GDM1 (cell line): ENCODE data around the gene PKHD1.

Experiments
- DNase-seq: peaks from one replicate; lab custom pipeline; 2025; lab: John Stamatoyannopoulos, UW

The PKHD1 gene

GRCh38 chr6:51793393-51793792 is 294.0 kb downstream of the PKHD1 start:
- no peak for DNase-seq

- DNase-seq: no peak
Measured at GRCh38 chr6:51792273-51793030, 295.0 kb downstream of the PKHD1 start.

- no peak for DNase-seq
Measured at GRCh38 chr6:51790946-51791345, 296.5 kb downstream of the PKHD1 start.

- DNase-seq: no peak
Measured at GRCh38 chr6:51788121-51788520, 299.3 kb downstream of the PKHD1 start.

- DNase-seq: no peak
Measured at GRCh38 chr6:51778666-51779065, 308.7 kb downstream of the PKHD1 start.

GRCh38 chr6:51777618-51778017 is 309.8 kb downstream of the PKHD1 start:
- DNase-seq: no peak

GRCh38 chr6:51775942-51776860 is 311.2 kb downstream of the PKHD1 start:
- DNase-seq: no peak

GRCh38 chr6:51768087-51768486 is 319.3 kb downstream of the PKHD1 start:
- no peak for DNase-seq

GRCh38 chr6:51765230-51765629 is 322.2 kb downstream of the PKHD1 start:
- no peak for DNase-seq

GRCh38 chr6:51753635-51754034 is 333.8 kb downstream of the PKHD1 start:
- no peak for DNase-seq

- DNase-seq: no peak
Measured at GRCh38 chr6:51743999-51744398, 343.4 kb downstream of the PKHD1 start.

- DNase-seq: no peak
Measured at GRCh38 chr6:51740658-51741057, 346.8 kb downstream of the PKHD1 start.

GRCh38 chr6:51738614-51739013 is 348.8 kb downstream of the PKHD1 start:
- DNase-seq: no peak

- DNase-seq: no peak
Measured at GRCh38 chr6:51737580-51738360, 349.6 kb downstream of the PKHD1 start.

GRCh38 chr6:51725155-51725554 is 362.3 kb downstream of the PKHD1 start:
- no peak for DNase-seq

- no peak for DNase-seq
Measured at GRCh38 chr6:51720327-51720726, 367.1 kb downstream of the PKHD1 start.

GRCh38 chr6:51719297-51719696 is 368.1 kb downstream of the PKHD1 start:
- no peak for DNase-seq

- DNase-seq: no peak
Measured at GRCh38 chr6:51718533-51718932, 368.9 kb downstream of the PKHD1 start.

GRCh38 chr6:51717477-51717876 is 369.9 kb downstream of the PKHD1 start:
- DNase-seq: no peak

GRCh38 chr6:51711876-51712275 is 375.5 kb downstream of the PKHD1 start:
- DNase-seq: no peak

GRCh38 chr6:51706086-51706485 is 381.3 kb downstream of the PKHD1 start:
- no peak for DNase-seq

GRCh38 chr6:51704932-51705540 is 382.4 kb downstream of the PKHD1 start:
- DNase-seq: no peak
